ENCODE data around the gene ELMOD1. TPM values are rescaled to one million over a fixed set of nuclear protein-coding genes. Genes with fewer than 3 reads are reported as not detected.

The ELMOD1 gene
- total RNA-seq, 3 donors from 2014 or later (not counting 1 experiment from before 2014, with no cell fraction given): not detected

- H3K4me1 Mint-ChIP-seq: no peaks in the 10 kb centered on the region
- Histone ChIP-seq H3K27me3 (ENCODE audit: control insufficient read depth, insufficient read depth, low read length) (no peaks in the 10 kb centered on the region), H3K27ac (ENCODE audit: low read length) (no peak overlapping the region), H3K4me1 (ENCODE audit: control insufficient read depth, insufficient read depth, low read length) (no peaks in the 10 kb centered on the region), H3K36me3 (ENCODE audit: control insufficient read depth, insufficient read depth, low read length) (no peaks in the 10 kb centered on the region), H3K9me3 (ENCODE audit: control insufficient read depth, insufficient read depth, low read length) (no peaks in the 10 kb centered on the region), H3K4me3 (ENCODE audit: low read length) (no peak overlapping the region)
- 48% methylated on average over 2 of the region's 2 CpGs for WGBS (ENCODE audit: insufficient coverage)
- H3K9me3 Mint-ChIP-seq: no peaks in the 10 kb centered on the region
- ATAC-seq: no peak
- H3K27me3 Mint-ChIP-seq (ENCODE audit: low read depth in 2 of 2): peaks cover 10 to 36% of the 10 kb centered on the region in 2 donors
- no peaks in the 10 kb centered on the region for H3K36me3 Mint-ChIP-seq
- no peak overlapping the region for H3K27ac Mint-ChIP-seq
- no peak for DNase-seq
- intact Hi-C loops (cut with micrococcal nuclease): no loop called here
- TF ChIP-seq, protein P1, sequence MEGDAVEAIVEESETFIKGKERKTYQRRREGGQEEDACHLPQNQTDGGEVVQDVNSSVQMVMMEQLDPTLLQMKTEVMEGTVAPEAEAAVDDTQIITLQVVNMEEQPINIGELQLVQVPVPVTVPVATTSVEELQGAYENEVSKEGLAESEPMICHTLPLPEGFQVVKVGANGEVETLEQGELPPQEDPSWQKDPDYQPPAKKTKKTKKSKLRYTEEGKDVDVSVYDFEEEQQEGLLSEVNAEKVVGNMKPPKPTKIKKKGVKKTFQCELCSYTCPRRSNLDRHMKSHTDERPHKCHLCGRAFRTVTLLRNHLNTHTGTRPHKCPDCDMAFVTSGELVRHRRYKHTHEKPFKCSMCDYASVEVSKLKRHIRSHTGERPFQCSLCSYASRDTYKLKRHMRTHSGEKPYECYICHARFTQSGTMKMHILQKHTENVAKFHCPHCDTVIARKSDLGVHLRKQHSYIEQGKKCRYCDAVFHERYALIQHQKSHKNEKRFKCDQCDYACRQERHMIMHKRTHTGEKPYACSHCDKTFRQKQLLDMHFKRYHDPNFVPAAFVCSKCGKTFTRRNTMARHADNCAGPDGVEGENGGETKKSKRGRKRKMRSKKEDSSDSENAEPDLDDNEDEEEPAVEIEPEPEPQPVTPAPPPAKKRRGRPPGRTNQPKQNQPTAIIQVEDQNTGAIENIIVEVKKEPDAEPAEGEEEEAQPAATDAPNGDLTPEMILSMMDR (IDR thresholded peaks at IDR 0.05): no peak
- no peak overlapping the region for H3K4me3 Mint-ChIP-seq
These were observed 17.9 kb downstream of the ELMOD1 start for GRCh38 chr11:107608809-107609208.

DNA sequence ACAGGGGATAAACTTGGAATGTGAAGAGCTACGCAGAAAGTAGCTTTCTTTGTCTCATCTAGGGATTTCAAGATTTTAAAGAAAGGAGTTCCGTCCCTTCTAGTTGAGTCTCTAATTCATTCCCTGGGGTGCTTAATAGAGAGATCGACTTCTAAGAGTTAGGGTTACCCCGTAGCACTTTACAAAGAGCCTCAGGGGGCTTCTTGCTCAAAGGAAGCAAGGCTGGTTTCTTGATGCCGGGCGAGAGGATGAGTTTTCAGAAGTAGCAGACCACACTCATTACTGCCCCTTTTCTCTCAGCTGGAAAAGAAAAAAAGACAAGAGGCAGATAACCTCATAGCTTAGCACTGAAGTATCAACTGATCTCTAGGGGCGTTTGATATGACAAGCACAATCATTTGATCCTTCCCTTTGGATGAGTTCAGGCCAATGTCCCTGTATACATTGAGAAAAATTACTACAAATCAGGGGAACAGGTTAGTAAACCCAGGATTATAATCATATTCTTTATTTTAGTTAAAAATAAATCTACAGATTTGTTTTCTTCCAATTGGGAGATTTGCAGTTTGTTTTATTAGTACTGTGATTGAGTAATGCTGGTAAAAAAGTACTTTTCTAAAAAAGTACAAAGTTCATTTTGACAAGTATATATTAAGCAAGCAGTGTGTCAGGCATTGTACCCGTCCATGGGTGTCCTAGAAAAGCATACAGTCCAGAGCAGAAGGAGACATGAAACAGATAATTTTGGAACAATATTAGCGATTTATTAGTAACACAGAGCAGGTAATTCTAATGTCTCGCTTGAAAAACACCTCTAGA is 18.7 kb downstream of the ELMOD1 start:
- ATAC-seq (no peak), DNase-seq (no peak)
- H3K27ac ChIP-seq (ENCODE audit: low read length): no peak overlapping the region
- no peak overlapping the region for H3K4me3 ChIP-seq (ENCODE audit: low read length)
- peaks cover 10 to 36% of the 10 kb centered on the region in 2 donors for H3K27me3 Mint-ChIP-seq (ENCODE audit: low read depth in 2 of 2)
- TF ChIP-seq, protein P1 (IDR thresholded peaks at IDR 0.05): no peak
- no peak overlapping the region for H3K4me3 Mint-ChIP-seq
- H3K27me3 ChIP-seq (ENCODE audit: control insufficient read depth, insufficient read depth, low read length): no peaks in the 10 kb centered on the region
- H3K4me1 Mint-ChIP-seq: no peaks in the 10 kb centered on the region
- no peaks in the 10 kb centered on the region for H3K36me3 ChIP-seq (ENCODE audit: control insufficient read depth, insufficient read depth, low read length)
- no peak overlapping the region for H3K27ac Mint-ChIP-seq
- no peaks in the 10 kb centered on the region for H3K4me1 ChIP-seq (ENCODE audit: control insufficient read depth, insufficient read depth, low read length)
- H3K9me3 Mint-ChIP-seq: no peaks in the 10 kb centered on the region
- H3K36me3 Mint-ChIP-seq: no peaks in the 10 kb centered on the region
- intact Hi-C loops (cut with micrococcal nuclease): no loop called here
- 67% methylated on average over 10 of the region's 10 CpGs for WGBS (ENCODE audit: insufficient coverage)
- H3K9me3 ChIP-seq (ENCODE audit: control insufficient read depth, insufficient read depth, low read length): no peaks in the 10 kb centered on the region

DNA sequence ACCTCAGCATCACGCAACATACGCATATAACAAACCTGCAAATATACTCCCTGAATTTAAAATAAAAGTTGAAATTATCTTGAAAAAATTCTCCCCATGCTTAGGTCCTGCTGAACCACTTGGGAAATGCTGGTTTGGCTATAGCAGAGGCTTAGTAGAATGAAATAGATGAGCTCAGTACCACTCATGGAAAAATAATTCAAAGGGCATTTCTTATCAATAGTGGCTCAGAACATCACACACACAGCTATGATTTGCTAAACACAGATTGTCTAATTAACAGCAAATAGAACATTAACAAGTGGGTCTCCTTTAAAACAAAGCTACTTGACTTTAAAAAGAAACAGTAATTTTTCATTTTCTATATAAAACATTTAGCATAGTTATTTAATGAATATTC is 21.5 kb downstream of the ELMOD1 start:
- intact Hi-C loops (cut with micrococcal nuclease): no loop called here
- Histone ChIP-seq H3K9me3 (ENCODE audit: control insufficient read depth, insufficient read depth, low read length) (no peaks in the 10 kb centered on the region), H3K4me3 (ENCODE audit: low read length) (no peak overlapping the region), H3K27me3 (ENCODE audit: control insufficient read depth, insufficient read depth, low read length) (no peaks in the 10 kb centered on the region), H3K27ac (ENCODE audit: low read length) (no peak overlapping the region), H3K4me1 (ENCODE audit: control insufficient read depth, insufficient read depth, low read length) (no peaks in the 10 kb centered on the region), H3K36me3 (ENCODE audit: control insufficient read depth, insufficient read depth, low read length) (no peaks in the 10 kb centered on the region)
- 100% methylated on average over 2 of the region's 2 CpGs for WGBS (ENCODE audit: insufficient coverage)
- TF ChIP-seq, protein P1 (IDR thresholded peaks at IDR 0.05): no peak
- DNase-seq: no peak
- Mint-ChIP-seq H3K4me1 (no peaks in the 10 kb centered on the region), H3K27me3 (ENCODE audit: low read depth in 2 of 2) (peaks cover 12 to 34% of the 10 kb centered on the region in 2 donors), H3K36me3 (no peaks in the 10 kb centered on the region), H3K4me3 (no peak overlapping the region), H3K9me3 (no peaks in the 10 kb centered on the region), H3K27ac (no peak overlapping the region)
- ATAC-seq: no peak

GRCh38 chr11:107619926-107620325 is 29.0 kb downstream of the ELMOD1 start:
- no peak overlapping the region for H3K4me3 ChIP-seq (ENCODE audit: low read length)
- H3K4me3 Mint-ChIP-seq: no peak overlapping the region
- ATAC-seq: no peak
- H3K9me3 Mint-ChIP-seq: no peaks in the 10 kb centered on the region
- H3K27me3 ChIP-seq (ENCODE audit: control insufficient read depth, insufficient read depth, low read length): no peaks in the 10 kb centered on the region
- no peaks in the 10 kb centered on the region for H3K9me3 ChIP-seq (ENCODE audit: control insufficient read depth, insufficient read depth, low read length)
- no peak overlapping the region for H3K27ac Mint-ChIP-seq
- H3K4me1 Mint-ChIP-seq: no peaks in the 10 kb centered on the region
- WGBS (ENCODE audit: insufficient coverage): 50% methylated on average over 1 of the region's 1 CpG
- H3K36me3 ChIP-seq (ENCODE audit: control insufficient read depth, insufficient read depth, low read length): no peaks in the 10 kb centered on the region
- H3K36me3 Mint-ChIP-seq: no peaks in the 10 kb centered on the region
- intact Hi-C loops (cut with micrococcal nuclease): no loop called here
- TF ChIP-seq, protein P1 (IDR thresholded peaks at IDR 0.05): no peak
- H3K27me3 Mint-ChIP-seq (ENCODE audit: low read depth in 2 of 2): peaks cover 8 to 43% of the 10 kb centered on the region in 2 donors
- no peaks in the 10 kb centered on the region for H3K4me1 ChIP-seq (ENCODE audit: control insufficient read depth, insufficient read depth, low read length)
- H3K27ac ChIP-seq (ENCODE audit: low read length): no peak overlapping the region
- DNase-seq: no peak
